A549 (cell line): ENCODE data around the gene RHOB. TPM values are rescaled to one million over a fixed set of nuclear protein-coding genes. Genes with fewer than 3 reads are reported as not detected.

ENCODE experiments used
- ATAC-seq, 2 experiments: fragments of 200-7000 bp in 1 of 2; fragments of >200 bp in 1 of 2; cut with Nextera tagmentation in 1 of 2; cut with Tn5 transposase in 1 of 2; 3 replicates each; pipeline versions ENCODE4 v1.8.0 to v1.9.1; 2018 to 2020; ENCODE audit warnings: mild to moderate bottlenecking in 1 of 2, moderate library complexity in 1 of 2
- CTCF ChIA-PET: fragments of 300-600 bp; sonication (Branson Sonifier 250); formaldehyde crosslinking; extraction: SDS; loops from one replicate; lab custom pipeline; 2021; ENCODE audit warnings: antibody characterized with exemption, inconsistent platforms; lab: Yijun Ruan, JAX
- POLR2A ChIA-PET: fragments of 350-600 bp; formaldehyde crosslinking; extraction: SDS; loops from one replicate; lab custom pipeline; 2021; ENCODE audit warnings: antibody characterized with exemption, inconsistent platforms; lab: Yijun Ruan, JAX
- DNase-seq, 2 experiments: peaks; one replicate each; pipeline versions ENCODE4 v3.0.0 to v3.0.0-alpha.2; 2011 to 2016; ENCODE audit warnings: low read depth in 1 of 2, low spot score in 1 of 2
- FAIRE-seq: peaks from 2 replicates; lab custom pipeline; 2011; peaks lifted over from hg19 to GRCh38; lab: Jason Lieb, UNC
- H3K27ac ChIP-seq, 2 experiments: fragments of >200 bp; sonication (Bioruptor Twin); formaldehyde crosslinking; 3 replicates each; pipeline ENCODE4 v1.5.1; 2016 to 2017
- H3K4me1 ChIP-seq: fragments of >200 bp; sonication (Bioruptor Twin); formaldehyde crosslinking; 3 replicates; pipeline ENCODE4 v1.6.1; 2016
- H3K4me2 ChIP-seq: fragments of >200 bp; sonication (Bioruptor Twin); formaldehyde crosslinking; 3 replicates; pipeline ENCODE4 v1.6.1; 2016
- H3K4me3 ChIP-seq: fragments of >200 bp; sonication (Bioruptor Twin); formaldehyde crosslinking; 3 replicates; pipeline ENCODE4 v1.5.1; 2016
- H3K9me3 ChIP-seq: fragments of >200 bp; sonication (Bioruptor Twin); formaldehyde crosslinking; 3 replicates; pipeline ENCODE4 v1.6.1; 2016
- BHLHE40 ChIP-seq: IDR thresholded peaks from 2 replicates; pipeline ENCODE4 v1.6.1; 2012; ENCODE audit warnings: low read depth, low read length, inconsistent platforms
- CHD2 ChIP-seq: fragments of 150-350 bp; IDR thresholded peaks from 2 replicates; pipeline ENCODE4 v1.6.1; 2014; ENCODE audit warnings: low read length; ENCODE audit not compliant: partially characterized antibody
- EHMT2 ChIP-seq: fragments of 200-600 bp; sonication (generic); IDR thresholded peaks from 2 replicates; pipeline ENCODE4 v1.6.1; 2016; ENCODE audit warnings: antibody characterized with exemption, low read depth, mild to moderate bottlenecking, moderate library complexity
- ESRRA ChIP-seq: fragments of 150-350 bp; IDR thresholded peaks from 2 replicates; pipeline ENCODE4 v1.6.1; 2014; ENCODE audit warnings: mild to moderate bottlenecking, low read length, borderline replicate concordance
- FOXS1 ChIP-seq: fragments of 250-450 bp; sonication (Bioruptor Pico); IDR thresholded peaks from 2 replicates; pipeline ENCODE4 v1.5.0; 2020; ENCODE audit warnings: mild to moderate bottlenecking, moderate library complexity
- GATA3 ChIP-seq: IDR thresholded peaks from 2 replicates; pipeline ENCODE4 v1.6.1; 2012; ENCODE audit warnings: borderline replicate concordance
- HOXA7 ChIP-seq: fragments of 250-450 bp; sonication (Bioruptor Pico); IDR thresholded peaks from 2 replicates; pipeline ENCODE4 v1.5.0; 2020; ENCODE audit warnings: mild to moderate bottlenecking, moderate library complexity
- HOXB13 ChIP-seq: fragments of 250-450 bp; sonication (Bioruptor Pico); IDR thresholded peaks from 2 replicates; pipeline ENCODE4 v1.5.0; 2020; ENCODE audit warnings: low read depth, mild to moderate bottlenecking, moderate library complexity
- JUN ChIP-seq, 2 experiments: fragments of >200 bp; sonication (Bioruptor Twin); formaldehyde crosslinking; IDR thresholded peaks; 2 replicates in 1 of 2; 3 replicates in 1 of 2; pipeline ENCODE4 v1.6.1; 2016 to 2017
- KDM1A ChIP-seq: fragments of 200-600 bp; sonication (generic); IDR thresholded peaks from 2 replicates; pipeline ENCODE4 v1.6.1; 2016; ENCODE audit warnings: low read depth, mild to moderate bottlenecking
- MAFK ChIP-seq: fragments of 450-650 bp; IDR thresholded peaks from 2 replicates; pipeline ENCODE4 v1.6.1; 2014; ENCODE audit not compliant: partially characterized antibody
- NFE2L2 ChIP-seq: fragments of 150-350 bp; conservative IDR thresholded peaks from 2 replicates; pipeline ENCODE4 v1.6.1; 2014; ENCODE audit warnings: low read length
- NPAS2 ChIP-seq: fragments of 250-450 bp; sonication (Bioruptor Pico); IDR thresholded peaks from 2 replicates; pipeline ENCODE4 v1.8.0; 2022; ENCODE audit warnings: mild to moderate bottlenecking, moderate library complexity, borderline replicate concordance
- NR3C1 ChIP-seq: fragments of >200 bp; sonication (Bioruptor Twin); formaldehyde crosslinking; IDR thresholded peaks from 3 replicates; pipeline ENCODE4 v1.6.1; 2017
- RCOR1 ChIP-seq: fragments of 150-350 bp; IDR thresholded peaks from 2 replicates; pipeline ENCODE4 v1.6.1; 2014; ENCODE audit warnings: antibody characterized with exemption, low read length, low read depth
- RFX5 ChIP-seq: fragments of 450-650 bp; IDR thresholded peaks from 2 replicates; pipeline ENCODE4 v1.7.1; 2014; ENCODE audit warnings: antibody characterized with exemption, mild to moderate bottlenecking, moderate library complexity
- RNF2 ChIP-seq: fragments of 200-600 bp; sonication (generic); IDR thresholded peaks from 2 replicates; pipeline ENCODE4 v1.6.1; 2016; ENCODE audit warnings: low read depth, mild to moderate bottlenecking, antibody characterized with exemption, moderate library complexity, borderline replicate concordance
- TFCP2L1 ChIP-seq: fragments of 250-450 bp; sonication (Bioruptor Pico); IDR thresholded peaks from 2 replicates; pipeline ENCODE4 v1.5.0; 2021; ENCODE audit warnings: mild to moderate bottlenecking
- ZC3H11A ChIP-seq: fragments of 450-650 bp; IDR thresholded peaks from 2 replicates; pipeline ENCODE4 v1.6.1; 2014; ENCODE audit warnings: antibody characterized with exemption, mild to moderate bottlenecking
- ZFP36 ChIP-seq: fragments of 450-650 bp; IDR thresholded peaks from 2 replicates; pipeline ENCODE4 v1.6.1; 2014; ENCODE audit warnings: borderline replicate concordance; ENCODE audit not compliant: partially characterized antibody
- ZNF302 ChIP-seq: fragments of 250-450 bp; sonication (Bioruptor Pico); IDR thresholded peaks from 2 replicates; pipeline ENCODE4 v1.9.0; 2021; ENCODE audit warnings: inconsistent platforms, mild to moderate bottlenecking, moderate library complexity
- ZSCAN20 ChIP-seq: fragments of 250-450 bp; sonication (Bioruptor Pico); IDR thresholded peaks from 2 replicates; pipeline ENCODE4 v1.8.0; 2022; ENCODE audit warnings: mild to moderate bottlenecking, moderate library complexity
- WGBS: methylation state at CpG from one replicate; pipeline ENCODE4 v1.1.6; 2017; ENCODE audit errors: missing lambda C conversion rate; 5-methylcytosine and 5-hydroxymethylcytosine counted together
- polyA plus RNA-seq, 4 experiments: library from polyadenylated mRNA; depleted of rRNA in 3 of 4; stranded (reverse); fragments of >200 nt; fragmentation: RNase III in 1 of 4; extraction: RNeasy Plus Mini Kit Qiagen cat#74134 plus additional on column Dnase treatment in 1 of 4; gene quantifications; 2 replicates in 3 of 4; 3 replicates in 1 of 4; pipeline ENCODE4 v1.2.3, GENCODE V29; 2011 to 2017
- TF ChIP-seq, protein P1 (sequence below): IDR thresholded peaks from 2 replicates; pipeline ENCODE4 v1.6.1; 2012; ENCODE audit warnings: low read depth, borderline replicate concordance
- TF ChIP-seq, protein P2 (sequence below): fragments of 250-450 bp; sonication (Bioruptor Pico); IDR thresholded peaks from 2 replicates; pipeline ENCODE4 v1.5.0; 2020; ENCODE audit warnings: low read depth, mild to moderate bottlenecking, moderate library complexity
- TF ChIP-seq, protein P3 (sequence below): IDR thresholded peaks from 2 replicates; pipeline ENCODE4 v1.6.1; 2012
- TF ChIP-seq, protein P4 (sequence below): fragments of 450-650 bp; IDR thresholded peaks from 2 replicates; pipeline ENCODE4 v1.6.1; 2014; ENCODE audit warnings: antibody characterized with exemption
- TF ChIP-seq, protein P5 (sequence below): fragments of 150-350 bp; IDR thresholded peaks from 2 replicates; pipeline ENCODE4 v1.6.1; 2014; ENCODE audit warnings: low read depth, mild to moderate bottlenecking, low read length
- TF ChIP-seq, protein P6 (sequence below): fragments of >200 bp; sonication (Bioruptor Twin); formaldehyde crosslinking; IDR thresholded peaks from 2 replicates; pipeline ENCODE4 v1.6.1; 2016
- TF ChIP-seq, protein P7 (sequence below): fragments of >200 bp; sonication (Bioruptor Twin); formaldehyde crosslinking; IDR thresholded peaks from 3 replicates; pipeline ENCODE4 v1.5.1; 2016

Gene RHOB
- polyA plus RNA-seq, 2 of the 4 experiments (the other 2 are of a cell fraction) = 84.5 to 157 TPM

DNA sequence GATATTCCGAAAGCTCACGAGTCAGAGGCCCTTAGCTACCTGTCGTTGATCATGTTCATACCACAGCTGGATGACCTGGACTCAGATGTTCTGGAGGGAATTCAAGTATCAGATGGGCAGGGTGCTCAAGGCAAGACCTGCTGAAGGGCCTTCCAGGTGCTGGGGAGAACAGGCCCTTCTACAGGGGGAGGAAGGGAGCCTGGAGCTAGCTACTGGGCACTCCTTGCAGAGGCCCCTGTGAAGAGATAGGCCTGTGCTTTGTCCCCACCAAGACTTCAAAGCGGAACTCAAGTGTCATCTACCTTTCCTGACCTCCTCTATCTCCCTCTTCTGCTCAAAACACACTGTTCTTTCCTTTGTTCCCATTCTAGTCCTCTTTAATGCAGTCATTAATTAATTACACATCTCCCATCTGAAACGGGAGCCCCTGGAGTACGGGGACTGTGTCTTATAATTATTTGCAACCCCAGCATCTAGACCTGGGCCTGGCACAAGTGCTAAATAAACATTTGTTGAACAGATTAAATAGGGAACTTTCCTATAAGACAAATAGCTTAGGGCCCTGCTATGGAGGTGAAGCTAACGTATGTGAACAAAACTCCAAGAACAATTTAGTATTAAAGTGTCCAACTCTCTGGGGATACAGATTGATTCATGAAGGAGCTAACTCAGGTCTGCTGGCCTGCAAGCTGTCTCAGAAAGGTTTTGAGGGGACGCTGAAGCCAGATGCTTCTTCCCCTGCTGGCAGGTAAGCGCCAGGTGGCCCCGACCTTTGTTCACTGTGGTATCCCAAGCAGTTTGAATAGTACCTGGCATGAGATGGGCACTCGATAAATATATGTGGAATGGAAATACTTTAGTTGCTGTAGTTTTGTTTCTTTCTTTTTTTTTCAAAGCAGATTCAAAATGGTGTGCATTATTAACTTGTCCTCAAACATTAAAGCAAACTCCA, 22.0 kb downstream of the RHOB start:
- ChIA-PET POLR2A (interaction anchor here (3.2 kb wide), 1 partner anchor 21 kb away, joined by 18 read pairs; the partner anchor contains the start of gene RHOB), CTCF (interaction anchor here (0.6 to 2.7 kb wide), 8 partner anchors 9 to 173 kb away, joined by 3 to 13 read pairs (median 4); no protein-coding TSS in a partner anchor)
- H3K4me1 ChIP-seq = no peaks in the 10 kb centered on the region
- TF ChIP-seq GATA3 (no peak), HOXA7 (CRISPR knock-in tag) (no peak), RFX5 (no peak), CHD2 (no peak), ZFP36 (no peak), RCOR1 (no peak), ZSCAN20 (CRISPR knock-in tag) (no peak), JUN (IDR thresholded peaks at IDR 0.05) (no peak), TFCP2L1 (CRISPR knock-in tag) (no peak), NFE2L2 (no peak), BHLHE40 (no peak), KDM1A (no peak), NR3C1 (no peak), EHMT2 (no peak)
- TF ChIP-seq, protein P1, sequence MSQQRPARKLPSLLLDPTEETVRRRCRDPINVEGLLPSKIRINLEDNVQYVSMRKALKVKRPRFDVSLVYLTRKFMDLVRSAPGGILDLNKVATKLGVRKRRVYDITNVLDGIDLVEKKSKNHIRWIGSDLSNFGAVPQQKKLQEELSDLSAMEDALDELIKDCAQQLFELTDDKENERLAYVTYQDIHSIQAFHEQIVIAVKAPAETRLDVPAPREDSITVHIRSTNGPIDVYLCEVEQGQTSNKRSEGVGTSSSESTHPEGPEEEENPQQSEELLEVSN = no peak
- H3K4me3 ChIP-seq = no peak overlapping the region
- no peak for DNase-seq
- WGBS = 72% methylated on average over 11 of the region's 11 CpGs
- no peak for ATAC-seq
- H3K4me2 ChIP-seq = no peak overlapping the region
- H3K27ac ChIP-seq = no peak overlapping the region
- FAIRE-seq = no peak
- H3K9me3 ChIP-seq = no peaks in the 10 kb centered on the region

DNA sequence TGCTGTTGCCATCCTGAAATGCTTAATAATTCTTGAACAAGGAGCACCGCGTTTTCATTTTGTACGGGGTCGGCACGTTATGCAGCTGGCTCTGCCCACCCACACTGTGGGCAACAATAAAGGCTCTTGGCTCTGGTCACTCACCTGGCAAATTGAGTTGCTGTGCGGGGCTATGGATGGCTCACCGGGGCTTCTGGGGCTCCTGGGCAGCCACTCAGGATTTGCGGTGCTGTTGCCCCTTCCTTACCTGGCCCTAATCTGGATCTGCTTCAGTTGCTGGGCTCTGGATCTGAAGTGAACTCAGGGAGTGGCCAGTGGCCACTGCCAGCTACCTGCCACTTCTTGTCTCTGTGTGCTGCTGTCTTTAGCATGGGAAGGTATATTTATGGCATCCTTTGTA, 22.7 kb downstream of the RHOB start:
- POLR2A ChIA-PET = interaction anchor here (3.2 kb wide), 1 partner anchor 22 kb away, joined by 18 read pairs; the partner anchor contains the start of gene RHOB
- Histone ChIP-seq H3K27ac (no peak overlapping the region), H3K4me3 (no peak overlapping the region), H3K4me1 (no peaks in the 10 kb centered on the region), H3K9me3 (no peaks in the 10 kb centered on the region), H3K4me2 (no peak overlapping the region)
- FAIRE-seq (no peak), DNase-seq (no peak), ATAC-seq (no peak)
- TF ChIP-seq CHD2 (no peak), NR3C1 (no peak), ZNF302 (CRISPR knock-in tag) (no peak), MAFK (no peak), RNF2 (no peak), NPAS2 (CRISPR knock-in tag) (no peak), NFE2L2 (no peak), HOXB13 (CRISPR knock-in tag) (no peak), ZC3H11A (no peak), ZSCAN20 (CRISPR knock-in tag) (no peak), FOXS1 (no peak), BHLHE40 (no peak), ESRRA (no peak), JUN (IDR thresholded peaks at IDR 0.05) (no peak)
- TF ChIP-seq, protein P2, sequence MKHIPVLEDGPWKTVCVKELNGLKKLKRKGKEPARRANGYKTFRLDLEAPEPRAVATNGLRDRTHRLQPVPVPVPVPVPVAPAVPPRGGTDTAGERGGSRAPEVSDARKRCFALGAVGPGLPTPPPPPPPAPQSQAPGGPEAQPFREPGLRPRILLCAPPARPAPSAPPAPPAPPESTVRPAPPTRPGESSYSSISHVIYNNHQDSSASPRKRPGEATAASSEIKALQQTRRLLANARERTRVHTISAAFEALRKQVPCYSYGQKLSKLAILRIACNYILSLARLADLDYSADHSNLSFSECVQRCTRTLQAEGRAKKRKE = no peak
- TF ChIP-seq, protein P3, sequence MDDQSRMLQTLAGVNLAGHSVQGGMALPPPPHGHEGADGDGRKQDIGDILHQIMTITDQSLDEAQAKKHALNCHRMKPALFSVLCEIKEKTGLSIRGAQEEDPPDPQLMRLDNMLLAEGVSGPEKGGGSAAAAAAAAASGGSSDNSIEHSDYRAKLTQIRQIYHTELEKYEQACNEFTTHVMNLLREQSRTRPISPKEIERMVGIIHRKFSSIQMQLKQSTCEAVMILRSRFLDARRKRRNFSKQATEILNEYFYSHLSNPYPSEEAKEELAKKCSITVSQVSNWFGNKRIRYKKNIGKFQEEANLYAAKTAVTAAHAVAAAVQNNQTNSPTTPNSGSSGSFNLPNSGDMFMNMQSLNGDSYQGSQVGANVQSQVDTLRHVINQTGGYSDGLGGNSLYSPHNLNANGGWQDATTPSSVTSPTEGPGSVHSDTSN = no peak
- TF ChIP-seq, protein P4, sequence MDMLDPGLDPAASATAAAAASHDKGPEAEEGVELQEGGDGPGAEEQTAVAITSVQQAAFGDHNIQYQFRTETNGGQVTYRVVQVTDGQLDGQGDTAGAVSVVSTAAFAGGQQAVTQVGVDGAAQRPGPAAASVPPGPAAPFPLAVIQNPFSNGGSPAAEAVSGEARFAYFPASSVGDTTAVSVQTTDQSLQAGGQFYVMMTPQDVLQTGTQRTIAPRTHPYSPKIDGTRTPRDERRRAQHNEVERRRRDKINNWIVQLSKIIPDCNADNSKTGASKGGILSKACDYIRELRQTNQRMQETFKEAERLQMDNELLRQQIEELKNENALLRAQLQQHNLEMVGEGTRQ = no peak
- TF ChIP-seq, protein P5, sequence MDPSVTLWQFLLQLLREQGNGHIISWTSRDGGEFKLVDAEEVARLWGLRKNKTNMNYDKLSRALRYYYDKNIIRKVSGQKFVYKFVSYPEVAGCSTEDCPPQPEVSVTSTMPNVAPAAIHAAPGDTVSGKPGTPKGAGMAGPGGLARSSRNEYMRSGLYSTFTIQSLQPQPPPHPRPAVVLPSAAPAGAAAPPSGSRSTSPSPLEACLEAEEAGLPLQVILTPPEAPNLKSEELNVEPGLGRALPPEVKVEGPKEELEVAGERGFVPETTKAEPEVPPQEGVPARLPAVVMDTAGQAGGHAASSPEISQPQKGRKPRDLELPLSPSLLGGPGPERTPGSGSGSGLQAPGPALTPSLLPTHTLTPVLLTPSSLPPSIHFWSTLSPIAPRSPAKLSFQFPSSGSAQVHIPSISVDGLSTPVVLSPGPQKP = no peak
- TF ChIP-seq, protein P6, sequence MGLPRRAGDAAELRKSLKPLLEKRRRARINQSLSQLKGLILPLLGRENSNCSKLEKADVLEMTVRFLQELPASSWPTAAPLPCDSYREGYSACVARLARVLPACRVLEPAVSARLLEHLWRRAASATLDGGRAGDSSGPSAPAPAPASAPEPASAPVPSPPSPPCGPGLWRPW = no peak
- TF ChIP-seq, protein P7, sequence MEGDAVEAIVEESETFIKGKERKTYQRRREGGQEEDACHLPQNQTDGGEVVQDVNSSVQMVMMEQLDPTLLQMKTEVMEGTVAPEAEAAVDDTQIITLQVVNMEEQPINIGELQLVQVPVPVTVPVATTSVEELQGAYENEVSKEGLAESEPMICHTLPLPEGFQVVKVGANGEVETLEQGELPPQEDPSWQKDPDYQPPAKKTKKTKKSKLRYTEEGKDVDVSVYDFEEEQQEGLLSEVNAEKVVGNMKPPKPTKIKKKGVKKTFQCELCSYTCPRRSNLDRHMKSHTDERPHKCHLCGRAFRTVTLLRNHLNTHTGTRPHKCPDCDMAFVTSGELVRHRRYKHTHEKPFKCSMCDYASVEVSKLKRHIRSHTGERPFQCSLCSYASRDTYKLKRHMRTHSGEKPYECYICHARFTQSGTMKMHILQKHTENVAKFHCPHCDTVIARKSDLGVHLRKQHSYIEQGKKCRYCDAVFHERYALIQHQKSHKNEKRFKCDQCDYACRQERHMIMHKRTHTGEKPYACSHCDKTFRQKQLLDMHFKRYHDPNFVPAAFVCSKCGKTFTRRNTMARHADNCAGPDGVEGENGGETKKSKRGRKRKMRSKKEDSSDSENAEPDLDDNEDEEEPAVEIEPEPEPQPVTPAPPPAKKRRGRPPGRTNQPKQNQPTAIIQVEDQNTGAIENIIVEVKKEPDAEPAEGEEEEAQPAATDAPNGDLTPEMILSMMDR = no peak
- CTCF ChIA-PET = interaction anchor here (0.6 to 2.7 kb wide), 4 partner anchors 13 to 173 kb away, joined by 3 to 13 read pairs (median 6); no protein-coding TSS in a partner anchor
- 94% methylated on average over 8 of the region's 8 CpGs for WGBS
